NOMO-1 treated with dmso at 0.1 percent for 144 hours (cell line): Measurements from ENCODE around the gene ACTN1.

Experiments used
- DNase-seq: peaks from one replicate; lab custom pipeline; 2025; ENCODE audit not compliant: unreplicated experiment; lab: John Stamatoyannopoulos, UW

ACTN1 gene

DNA sequence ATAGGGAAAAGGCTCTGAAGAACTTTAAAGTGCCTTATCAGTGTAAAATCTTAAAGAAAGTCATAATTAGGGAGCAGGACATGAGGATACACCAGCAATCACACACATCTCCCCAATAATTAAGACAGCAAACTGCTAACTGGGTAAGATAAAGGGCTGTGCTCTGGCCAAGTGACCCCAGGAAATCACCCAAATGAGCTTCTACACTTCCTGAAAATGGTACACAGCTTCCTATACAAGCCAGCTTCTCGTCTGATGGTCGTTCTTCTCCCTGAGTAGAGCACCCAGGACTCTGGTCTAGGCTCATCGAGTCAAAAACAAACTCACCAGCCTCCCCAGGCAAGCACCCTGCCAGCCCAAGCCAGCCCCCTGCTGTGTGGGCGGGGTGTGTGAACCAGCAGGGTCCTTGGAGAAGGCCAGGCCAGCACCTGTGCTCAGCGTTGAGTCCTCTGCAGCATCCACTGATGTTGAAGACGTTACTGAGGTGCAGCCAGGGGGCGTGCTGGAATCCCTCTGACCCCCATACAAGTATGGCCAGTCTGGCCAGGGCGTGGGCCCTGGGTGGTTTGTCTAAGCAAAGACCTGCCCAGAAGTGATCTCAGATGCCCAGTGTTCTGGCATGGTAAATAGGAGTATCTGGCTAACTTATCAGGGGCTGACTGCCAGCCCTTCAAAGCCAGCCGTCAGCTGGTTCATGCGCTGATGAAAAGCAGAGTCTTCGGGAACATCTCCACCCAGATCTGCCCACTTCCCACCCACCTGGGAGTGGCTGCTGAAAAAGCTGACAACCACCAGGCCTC, 41.4 kb downstream of the ACTN1 start:
- DNase-seq: no peak

DNA sequence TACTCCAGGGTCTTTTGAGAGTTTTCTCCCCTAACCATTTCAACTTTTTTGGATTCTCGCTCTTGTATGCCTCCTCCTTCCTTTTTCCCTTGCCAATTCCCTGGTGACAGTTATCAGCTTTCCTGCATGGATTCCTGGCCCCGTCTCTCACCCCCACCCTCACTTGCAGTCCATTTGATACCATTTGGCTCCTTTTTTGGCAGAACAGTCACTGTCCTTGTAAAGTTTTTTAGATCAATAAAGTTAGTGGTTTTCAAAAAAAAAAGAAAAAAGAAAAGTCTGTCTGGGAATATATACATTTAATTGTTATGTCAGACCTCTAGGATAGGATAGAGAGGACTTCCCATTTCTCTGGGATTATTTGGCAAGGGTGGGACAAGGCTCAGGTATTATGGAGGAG, 42.1 kb downstream of the ACTN1 start:
- DNase-seq: no peak

DNA sequence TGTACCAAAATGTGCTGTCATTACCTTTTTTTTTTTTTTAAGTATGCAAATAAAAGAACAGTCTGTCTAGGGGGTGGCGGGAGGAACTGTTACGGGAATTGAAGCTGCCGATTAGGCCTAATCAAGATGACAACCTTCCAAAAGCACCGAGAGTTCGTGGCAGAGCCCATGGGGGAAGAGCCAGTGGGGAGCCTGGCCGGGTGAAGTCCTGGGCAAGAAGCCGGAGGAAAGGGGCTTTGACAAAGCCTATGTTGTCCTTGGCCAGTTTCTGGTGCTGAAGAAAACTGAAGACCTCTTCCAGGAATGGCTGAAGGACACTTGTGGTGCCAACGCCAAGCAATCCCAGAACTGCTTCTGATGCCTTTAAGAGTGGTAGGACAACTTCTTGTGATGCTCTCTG, 42.6 kb downstream of the ACTN1 start:
- DNase-seq: no peak

DNA sequence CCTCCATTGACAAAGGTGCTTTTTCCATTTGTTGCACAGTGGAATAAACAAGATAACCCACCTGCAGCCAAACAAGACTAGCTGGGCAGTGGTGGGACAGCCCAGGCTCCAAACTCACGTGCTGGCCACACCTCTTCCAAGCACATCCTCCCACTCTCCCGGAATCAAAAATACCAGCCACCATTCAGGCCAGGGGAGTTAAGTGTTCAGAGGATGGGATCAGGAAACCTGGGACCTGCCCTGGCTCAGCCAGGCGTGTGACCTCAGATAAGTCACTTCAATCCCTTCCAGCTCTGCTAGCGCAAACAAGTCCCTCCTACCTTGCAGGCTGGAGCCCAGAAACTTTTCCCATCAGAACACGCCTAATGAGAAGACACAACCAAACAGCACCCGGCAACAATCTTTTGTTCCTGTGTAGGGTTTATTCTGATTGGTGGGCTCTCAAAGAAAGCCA, 43.3 kb downstream of the ACTN1 start:
- DNase-seq: no peak

DNA sequence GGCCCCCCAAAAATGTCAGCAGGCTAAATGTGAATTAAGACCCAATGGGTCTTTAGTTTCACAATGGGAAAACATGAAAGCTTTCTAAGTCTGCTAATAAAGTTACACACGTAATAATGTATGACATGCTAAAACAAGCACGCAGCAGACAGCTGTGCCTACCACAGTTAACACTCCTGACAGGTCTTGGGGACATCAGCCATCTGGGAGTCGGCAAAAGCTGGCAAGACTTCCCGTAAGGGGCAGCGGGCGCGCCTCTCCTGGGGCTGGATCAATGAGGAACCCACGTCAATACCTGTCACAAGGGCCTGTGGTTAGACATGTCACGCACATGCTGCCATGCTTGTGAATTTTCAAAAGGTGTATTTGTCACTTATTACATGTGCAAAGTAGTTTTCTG, 45.0 kb downstream of the ACTN1 start:
- DNase-seq: no peak

DNA sequence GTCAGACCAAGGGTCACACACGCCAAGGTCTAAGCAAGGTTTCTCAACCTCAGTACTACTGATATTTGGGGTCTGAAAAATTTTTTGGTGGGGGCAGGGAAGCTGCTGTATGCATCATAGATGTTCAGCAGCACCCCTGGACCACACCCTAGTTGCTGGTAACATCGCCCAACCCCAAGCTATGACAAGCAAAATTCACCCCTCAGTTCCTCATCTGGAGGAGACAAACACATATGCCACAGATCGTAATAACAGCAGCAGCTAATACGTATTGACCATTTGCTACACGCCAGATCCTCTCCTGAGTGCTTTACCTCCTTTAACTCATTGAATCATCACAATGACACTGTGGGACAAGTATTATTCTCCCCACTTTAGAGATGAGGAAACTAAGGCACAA, 46.4 kb downstream of the ACTN1 start:
- no peak for DNase-seq

DNA sequence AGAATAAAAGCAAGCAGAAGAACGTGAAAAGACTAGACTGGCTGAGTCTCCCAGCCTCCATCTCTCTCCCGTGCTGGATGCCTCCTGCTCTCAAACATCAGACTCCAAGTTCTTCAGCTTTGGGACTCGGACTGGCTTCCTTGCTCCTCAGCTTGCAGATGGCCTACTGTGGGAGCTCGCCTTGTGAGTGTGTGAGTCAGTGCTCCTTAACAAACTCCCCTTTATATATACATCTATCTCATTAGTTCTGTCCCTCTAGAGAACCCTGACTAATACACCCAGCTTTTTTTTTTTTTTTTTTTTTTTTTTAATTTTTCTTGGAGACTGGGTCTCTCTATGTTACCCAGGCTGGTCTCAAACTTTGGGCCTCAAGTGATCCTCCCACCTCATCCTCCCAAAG, 46.9 kb downstream of the ACTN1 start:
- no peak for DNase-seq

DNA sequence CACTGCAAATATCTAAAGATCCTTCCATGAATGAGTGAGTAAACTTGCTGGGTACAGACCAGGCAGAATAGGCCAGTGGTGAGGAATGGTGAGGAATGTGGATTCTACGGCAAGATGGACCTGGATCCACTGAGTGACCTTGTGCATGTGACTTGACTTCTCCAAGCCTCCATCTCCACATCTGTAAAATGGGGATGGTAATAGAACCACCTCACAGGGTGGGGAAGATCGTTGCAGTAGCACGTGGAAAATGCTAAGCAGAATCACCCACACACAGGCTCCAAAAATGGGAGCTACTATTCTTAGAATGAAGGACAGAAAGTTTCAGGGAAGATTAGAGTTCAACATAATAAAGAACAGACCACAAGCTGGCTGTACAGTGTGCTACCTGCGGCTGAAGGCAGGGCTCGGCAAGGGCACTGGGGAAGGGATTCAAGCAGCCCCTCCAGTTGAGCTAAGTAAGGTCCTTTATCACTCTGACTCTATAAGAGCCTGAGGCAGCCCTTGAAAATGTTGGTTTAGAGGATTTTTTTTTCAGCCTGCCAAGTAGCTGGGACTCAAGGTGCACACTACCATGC, 47.5 kb downstream of the ACTN1 start:
- DNase-seq: no peak

DNA sequence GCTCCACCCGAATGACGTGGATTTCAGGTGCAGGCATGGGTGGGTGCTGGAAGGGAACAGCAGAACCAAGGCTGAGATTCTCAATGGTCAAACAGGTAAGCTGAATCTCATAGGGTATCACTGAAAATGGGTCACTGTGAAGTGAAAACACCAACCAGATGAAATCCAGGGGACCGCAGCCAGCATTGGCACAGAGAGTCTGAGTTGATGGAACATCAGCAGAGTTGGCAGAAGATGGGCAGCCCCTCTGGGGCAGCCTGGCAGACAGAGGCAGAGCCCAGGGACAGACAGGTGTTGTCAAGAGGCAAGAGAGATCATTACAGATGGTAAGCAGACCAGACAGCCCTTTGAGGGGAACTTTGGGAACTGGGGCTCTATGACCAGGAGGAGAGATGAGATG, 48.0 kb downstream of the ACTN1 start:
- no peak for DNase-seq

DNA sequence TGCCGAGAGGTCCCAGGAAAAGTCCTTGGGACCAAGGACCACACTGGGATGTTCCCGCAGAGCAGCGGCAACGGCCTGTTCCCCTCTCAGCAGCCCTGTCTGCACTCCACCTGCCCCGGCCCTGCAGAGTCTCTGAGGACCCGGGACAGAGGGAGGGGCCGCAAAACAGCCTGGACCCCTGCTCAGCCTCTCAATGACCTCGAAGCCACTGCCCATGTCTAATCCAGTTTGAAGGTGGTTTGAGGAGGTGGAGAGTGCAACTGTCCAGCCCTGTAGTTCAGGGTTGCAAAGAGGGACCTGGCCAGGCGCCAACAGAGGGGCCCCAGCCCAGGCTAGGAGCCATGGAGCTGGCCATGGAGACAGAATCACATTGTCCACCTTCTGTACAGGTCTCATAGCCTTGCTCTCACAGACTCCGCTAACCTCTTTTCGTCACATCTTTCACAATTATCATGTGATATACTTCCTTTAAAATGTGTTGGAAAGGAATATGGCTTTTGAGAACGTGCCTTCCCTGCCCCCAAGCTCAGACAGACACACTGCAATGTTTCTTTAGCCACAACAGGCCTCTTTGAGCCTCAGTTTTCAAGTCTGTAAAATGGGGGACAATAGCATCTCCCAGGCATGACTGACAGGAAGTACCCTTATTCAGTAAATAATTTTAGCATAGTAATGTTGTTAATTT, 49.3 kb downstream of the ACTN1 start:
- DNase-seq: peak; percentile 22

DNA sequence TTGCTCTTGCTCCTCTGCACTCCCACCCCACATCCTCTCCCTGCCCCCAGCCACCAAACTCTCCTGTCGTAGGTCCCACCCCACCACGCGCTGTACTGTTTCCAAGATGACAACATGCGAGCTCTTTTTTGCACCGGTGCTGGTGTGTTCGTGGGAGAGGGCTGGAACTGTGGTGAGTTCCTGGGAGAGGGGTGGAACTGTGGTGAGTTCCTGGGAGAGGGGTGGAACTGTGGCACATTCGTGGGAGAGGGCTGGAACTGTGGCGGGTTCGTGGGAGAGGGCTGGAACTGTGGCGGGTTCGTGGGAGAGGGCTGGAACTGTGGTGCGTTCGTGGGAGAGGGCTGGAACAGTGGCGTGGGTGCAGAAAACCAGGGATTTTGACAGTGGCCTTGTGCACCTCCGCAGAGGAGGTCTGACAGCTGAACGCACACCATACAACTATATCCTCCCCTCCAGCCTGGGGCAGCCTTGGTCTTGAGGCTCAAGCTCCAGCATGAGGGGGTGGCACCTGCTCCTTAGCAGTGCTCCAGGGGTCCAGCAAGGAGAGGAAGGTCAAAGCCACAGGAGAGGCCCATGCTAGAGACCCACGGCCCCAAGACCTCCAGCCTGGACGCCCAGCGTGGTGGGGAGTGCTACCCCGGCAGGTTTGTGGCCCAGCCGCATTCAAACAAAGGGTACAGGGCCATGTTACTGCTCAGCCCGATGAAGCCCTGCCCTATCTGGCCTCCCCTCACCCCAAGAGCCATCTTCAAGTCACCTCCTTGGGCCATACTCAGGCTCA, 50.1 kb downstream of the ACTN1 start:
- DNase-seq: no peak

DNA sequence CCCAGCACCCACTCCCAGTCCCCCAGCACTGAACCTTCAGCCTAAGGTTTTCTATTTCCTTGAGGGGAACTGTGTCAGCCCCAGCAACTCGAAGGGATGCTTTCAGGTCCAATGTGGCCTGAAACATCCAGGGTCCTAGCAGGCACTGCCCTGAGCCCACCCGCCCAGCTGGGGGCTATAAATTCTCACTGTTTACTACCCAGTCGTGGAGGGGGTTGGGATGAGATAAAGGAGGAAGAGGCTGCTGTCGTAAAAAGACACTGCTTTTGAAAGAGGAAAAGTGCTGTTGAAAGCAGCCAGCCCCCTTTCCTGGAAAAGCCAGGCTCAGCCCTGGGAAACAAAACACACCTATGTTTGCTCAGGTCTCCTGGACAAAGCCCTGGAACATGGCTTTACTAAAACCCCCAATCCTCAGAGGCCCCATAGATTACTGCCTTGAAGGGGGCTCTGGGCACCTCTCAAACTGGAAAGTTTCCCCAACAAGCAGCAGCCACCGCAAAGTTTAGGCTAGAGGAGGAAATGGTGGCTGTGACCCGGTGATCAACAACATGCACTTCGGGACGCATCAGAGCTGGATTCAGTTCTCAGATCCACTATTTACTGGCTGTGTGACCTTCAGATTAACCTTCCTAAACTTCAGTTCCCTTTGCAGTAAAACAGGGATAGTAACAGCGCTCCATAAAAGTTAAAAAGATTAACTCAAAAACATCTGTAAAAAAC, 51.0 kb downstream of the ACTN1 start:
- DNase-seq: no peak

DNA sequence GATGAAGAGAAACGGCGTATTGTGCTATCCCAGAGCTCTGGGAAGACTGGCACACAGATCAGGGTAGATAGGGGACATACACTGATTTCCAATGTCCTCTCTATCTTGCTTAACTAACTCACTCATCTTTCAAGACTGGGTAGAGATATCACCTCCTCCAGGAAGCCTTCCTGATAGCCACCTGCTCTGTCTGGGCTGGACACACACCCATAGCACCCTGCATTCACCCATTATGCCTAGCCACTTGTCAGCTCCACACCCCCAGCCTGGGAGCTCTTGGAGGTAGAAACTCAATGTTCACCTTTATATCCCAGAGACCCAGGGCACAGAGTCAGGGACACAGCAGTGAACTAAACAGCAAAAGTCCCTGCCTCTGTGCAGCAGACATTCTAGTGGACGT, 52.0 kb downstream of the ACTN1 start:
- no peak for DNase-seq

DNA sequence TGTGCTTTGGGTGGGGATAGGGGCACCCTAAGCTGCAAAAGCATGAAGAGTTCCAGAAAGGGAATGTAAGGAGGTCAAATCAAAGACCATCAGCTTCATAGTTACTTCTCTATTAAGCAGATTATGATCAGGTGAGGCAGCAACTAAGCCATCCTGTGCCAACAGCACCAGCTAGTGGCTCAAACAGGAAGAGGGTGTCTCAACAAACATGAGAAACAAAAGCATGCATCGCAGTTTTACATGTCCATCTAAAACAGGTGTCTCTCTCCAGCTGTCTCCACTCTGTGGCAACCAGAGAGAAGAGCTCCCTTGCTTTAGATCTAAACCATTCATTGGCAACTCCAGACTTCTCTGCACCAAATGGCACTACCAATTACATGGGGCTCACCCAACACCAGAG, 52.9 kb downstream of the ACTN1 start:
- no peak for DNase-seq

DNA sequence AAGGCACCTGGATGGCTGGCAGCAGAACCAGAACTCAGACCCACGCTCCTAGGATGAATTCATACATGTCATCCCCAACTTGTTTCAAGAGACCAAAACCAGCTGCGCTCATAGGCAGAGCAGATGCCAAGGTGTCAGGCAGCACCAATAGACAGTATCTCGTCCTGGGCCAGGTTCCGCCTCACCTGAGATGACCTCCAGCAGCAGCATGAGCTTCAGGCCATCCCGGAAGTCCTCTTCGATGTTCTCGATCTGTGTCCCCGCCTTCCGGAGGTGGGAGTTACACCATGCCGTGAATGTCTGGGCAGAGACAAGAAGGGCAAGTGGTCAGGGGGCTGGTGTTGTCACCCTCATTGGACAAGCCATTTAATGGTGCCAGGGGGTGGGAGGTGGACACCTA, 53.7 kb downstream of the ACTN1 start:
- no peak for DNase-seq

DNA sequence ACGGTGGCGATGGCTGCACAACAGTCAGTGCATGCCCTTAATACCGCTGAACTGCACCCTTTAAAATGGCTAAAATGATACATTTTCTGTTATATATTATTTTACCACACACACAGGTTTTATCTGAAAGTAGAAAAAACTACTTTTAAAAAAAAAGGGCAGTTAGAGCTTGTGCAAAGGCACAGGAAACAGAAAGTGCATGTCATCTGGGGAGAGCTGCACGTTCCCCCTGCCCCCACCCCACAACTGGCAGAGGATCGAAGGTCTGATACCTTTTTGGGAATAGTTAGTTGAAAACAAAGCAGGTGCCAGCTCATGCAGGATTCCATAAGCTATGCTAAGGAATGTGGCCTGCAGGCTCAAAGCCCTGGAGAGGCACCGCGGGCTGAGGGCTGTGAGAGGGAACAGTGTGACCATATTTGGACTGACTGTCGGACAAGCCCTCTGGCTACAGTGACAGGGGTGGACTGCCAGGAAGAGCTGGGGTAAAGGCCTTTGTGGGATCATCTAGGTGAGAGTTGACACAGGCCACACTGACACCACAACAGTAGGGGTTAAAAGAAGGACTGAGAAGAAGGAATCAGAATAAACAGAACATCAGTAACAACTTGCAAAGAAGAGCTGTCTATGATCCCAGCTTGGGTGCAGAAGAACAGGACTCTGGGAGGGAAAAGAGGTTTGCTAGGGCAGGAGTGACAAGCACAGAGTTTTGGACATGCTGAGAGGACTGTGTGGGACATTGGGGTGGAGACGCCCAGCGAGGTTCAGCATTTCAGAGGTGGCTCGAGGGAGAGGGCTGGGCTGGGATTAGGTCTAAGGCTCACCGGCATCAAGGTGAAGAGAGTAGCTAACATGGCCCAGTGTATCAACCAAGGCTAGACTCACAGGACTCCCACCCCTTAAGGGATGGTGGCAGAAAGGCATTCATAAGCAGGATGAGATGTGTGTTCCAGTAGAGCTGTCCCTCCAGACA, 54.6 kb downstream of the ACTN1 start:
- no peak for DNase-seq

DNA sequence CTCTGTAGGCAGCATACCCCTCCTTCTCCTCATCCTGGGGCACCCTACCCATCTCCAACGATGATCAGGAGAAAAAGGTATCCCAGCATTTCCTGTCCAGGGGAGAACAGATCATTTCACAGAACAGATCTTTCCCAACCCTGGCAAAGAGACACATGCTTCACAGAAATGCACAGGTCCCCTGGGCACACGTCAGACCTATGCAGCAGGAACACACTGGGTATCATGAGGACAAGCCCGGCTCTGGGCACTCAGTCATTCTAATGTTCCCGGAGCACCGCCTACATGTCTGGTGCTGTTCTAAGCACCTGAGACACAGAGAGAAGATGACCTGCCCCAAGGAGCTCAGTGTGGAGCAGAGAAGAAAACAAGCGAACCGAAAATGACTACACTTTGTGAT, 56.2 kb downstream of the ACTN1 start:
- no peak for DNase-seq

DNA sequence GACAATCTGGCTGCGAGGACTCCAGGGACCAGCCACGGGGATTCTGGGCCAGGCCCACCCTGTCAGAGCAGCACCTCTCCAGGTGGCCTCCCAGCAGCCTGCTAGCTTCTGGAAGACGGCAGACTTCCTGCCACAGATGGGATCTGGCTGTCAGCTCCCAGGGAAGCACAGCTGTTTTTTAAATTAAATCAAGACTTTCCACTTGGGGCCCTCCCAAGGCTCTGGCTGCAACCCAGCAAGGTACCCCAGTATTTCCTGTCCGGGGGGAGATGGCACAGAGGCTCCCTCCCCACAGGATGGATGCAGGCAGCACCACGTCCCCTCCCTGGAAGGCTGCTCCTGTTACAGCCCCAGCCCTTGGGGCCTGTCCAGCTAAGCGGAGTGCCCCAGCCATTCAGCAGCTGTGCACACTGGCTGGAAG, 56.9 kb downstream of the ACTN1 start:
- DNase-seq: no peak

DNA sequence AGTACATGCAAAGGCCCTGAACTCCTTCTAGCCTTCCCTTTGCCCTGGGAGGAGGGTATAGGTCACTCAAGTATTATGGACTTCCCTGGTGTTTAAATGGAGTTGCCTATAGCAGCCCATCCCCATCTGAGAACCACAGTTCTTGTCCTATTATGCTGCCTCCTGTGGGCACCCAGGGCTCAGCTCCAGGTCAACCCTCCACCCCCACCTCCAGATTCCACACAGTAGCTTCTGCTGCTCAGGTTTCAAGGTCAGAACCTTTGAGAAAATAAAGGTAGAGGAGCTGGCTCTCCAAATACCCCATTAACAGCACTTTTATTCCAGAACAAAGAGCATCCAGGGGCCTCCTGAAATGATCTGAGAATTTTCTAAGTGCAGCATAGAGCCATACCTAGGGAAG, 57.4 kb downstream of the ACTN1 start:
- no peak for DNase-seq

DNA sequence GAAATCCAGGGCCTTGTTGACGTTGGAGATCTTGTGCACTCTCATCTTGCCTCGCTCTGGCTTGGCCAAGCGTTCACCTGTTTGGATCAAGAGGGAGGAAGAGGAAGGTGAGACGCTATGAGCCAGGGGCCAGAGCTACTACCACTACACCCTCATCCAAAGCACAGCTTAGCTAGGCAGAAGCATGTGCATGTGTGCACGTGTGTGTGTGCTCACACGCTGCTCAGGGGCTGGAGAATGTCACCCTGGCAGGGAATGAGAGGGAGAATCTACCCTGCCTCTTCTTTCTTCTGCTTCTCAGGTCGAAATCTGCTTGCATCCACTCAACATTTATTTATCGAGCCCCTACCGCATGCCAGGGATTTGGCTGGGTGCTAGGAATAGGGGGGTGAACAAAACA, 58.1 kb downstream of the ACTN1 start:
- DNase-seq: no peak
